ENCODE results near the gene THSD7B.

DNA sequence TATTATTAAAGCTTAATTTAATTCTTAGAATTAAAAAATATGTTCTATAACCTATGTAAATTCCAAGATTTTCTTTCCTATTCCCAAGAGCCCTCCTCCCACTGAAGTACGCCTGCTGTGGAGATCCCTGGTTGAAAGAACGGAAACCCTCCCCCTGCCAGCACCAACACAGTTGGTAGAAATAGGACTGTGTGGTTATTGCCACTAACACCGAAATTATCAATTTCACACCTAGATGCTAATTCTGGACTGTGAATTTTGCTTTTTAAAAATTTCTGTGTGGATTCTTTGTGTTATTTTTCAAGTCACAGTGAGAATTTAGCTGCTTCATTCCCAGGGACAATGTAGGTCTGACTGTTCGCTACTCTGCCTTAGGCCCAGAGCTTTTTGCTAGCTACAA, 893.1 kb downstream of the THSD7B start:
- TF ChIP-seq, protein P1, sequence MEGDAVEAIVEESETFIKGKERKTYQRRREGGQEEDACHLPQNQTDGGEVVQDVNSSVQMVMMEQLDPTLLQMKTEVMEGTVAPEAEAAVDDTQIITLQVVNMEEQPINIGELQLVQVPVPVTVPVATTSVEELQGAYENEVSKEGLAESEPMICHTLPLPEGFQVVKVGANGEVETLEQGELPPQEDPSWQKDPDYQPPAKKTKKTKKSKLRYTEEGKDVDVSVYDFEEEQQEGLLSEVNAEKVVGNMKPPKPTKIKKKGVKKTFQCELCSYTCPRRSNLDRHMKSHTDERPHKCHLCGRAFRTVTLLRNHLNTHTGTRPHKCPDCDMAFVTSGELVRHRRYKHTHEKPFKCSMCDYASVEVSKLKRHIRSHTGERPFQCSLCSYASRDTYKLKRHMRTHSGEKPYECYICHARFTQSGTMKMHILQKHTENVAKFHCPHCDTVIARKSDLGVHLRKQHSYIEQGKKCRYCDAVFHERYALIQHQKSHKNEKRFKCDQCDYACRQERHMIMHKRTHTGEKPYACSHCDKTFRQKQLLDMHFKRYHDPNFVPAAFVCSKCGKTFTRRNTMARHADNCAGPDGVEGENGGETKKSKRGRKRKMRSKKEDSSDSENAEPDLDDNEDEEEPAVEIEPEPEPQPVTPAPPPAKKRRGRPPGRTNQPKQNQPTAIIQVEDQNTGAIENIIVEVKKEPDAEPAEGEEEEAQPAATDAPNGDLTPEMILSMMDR (IDR thresholded peaks at IDR 0.05), result no peak
- TF ChIP-seq POLR2AphosphoS5 (IDR thresholded peaks at IDR 0.05), result no peak
- TF ChIP-seq EP300 (IDR thresholded peaks at IDR 0.05), result no peak

Data from esophagus muscularis mucosa (tissue), 4 donors.